K562 (cell line): ENCODE data around the gene CCDC158. TPM values are rescaled to one million over a fixed set of nuclear protein-coding genes. Genes with fewer than 3 reads are reported as not detected.

ENCODE experiments used
- HEY1 ChIP-seq: fragments of 250-450 bp; sonication (Bioruptor Pico); IDR thresholded peaks from 2 replicates; pipeline ENCODE4 v1.5.0; 2020; ENCODE audit warnings: mild to moderate bottlenecking, moderate library complexity, borderline replicate concordance
- MTF1 ChIP-seq: fragments of 250-450 bp; sonication (Bioruptor Pico); IDR thresholded peaks from 2 replicates; pipeline ENCODE4 v1.9.0; 2021; ENCODE audit warnings: moderate library complexity, mild to moderate bottlenecking, inconsistent platforms, borderline replicate concordance
- PATZ1 ChIP-seq: fragments of 250-450 bp; sonication (Bioruptor Pico); IDR thresholded peaks from 2 replicates; pipeline ENCODE4 v1.5.0; 2020; ENCODE audit warnings: mild to moderate bottlenecking, borderline replicate concordance
- PCBP2 ChIP-seq: fragments of 200-400 bp; formaldehyde crosslinking; IDR thresholded peaks from 2 replicates; pipeline ENCODE4 v1.6.1; 2018; ENCODE audit warnings: low read length, low read depth, mild to moderate bottlenecking, moderate library complexity; ENCODE audit not compliant: poor library complexity, severe bottlenecking
- POU5F1 ChIP-seq: fragments of 150-350 bp; IDR thresholded peaks from 2 replicates; pipeline ENCODE4 v1.6.1; 2014; ENCODE audit warnings: borderline replicate concordance, low read length, low read depth, mild to moderate bottlenecking; ENCODE audit not compliant: partially characterized antibody
- PYGO2 ChIP-seq: fragments of 450-650 bp; IDR thresholded peaks from 2 replicates; pipeline ENCODE4 v1.6.1; 2016; ENCODE audit warnings: mild to moderate bottlenecking, missing genetic modification characterization, moderate library complexity, missing compliant biosample characterization
- RAD21 ChIP-seq, 2 experiments: fragments of 250-450 bp in 1 of 2; fragments of 450-650 bp in 1 of 2; sonication (Bioruptor Pico) in 1 of 2; formaldehyde crosslinking in 1 of 2; IDR thresholded peaks in 1 of 2; conservative IDR thresholded peaks in 1 of 2; 2 replicates each; pipeline versions ENCODE4 v1.4.0 to v1.8.0; 2020 to 2022; ENCODE audit warnings: mild to moderate bottlenecking in 2 of 2, moderate library complexity in 1 of 2
- RBM15 ChIP-seq: fragments of 200-400 bp; formaldehyde crosslinking; IDR thresholded peaks from 2 replicates; pipeline ENCODE4 v1.6.1; 2018; ENCODE audit warnings: mild to moderate bottlenecking, low read length, moderate library complexity; ENCODE audit not compliant: insufficient read depth
- TCF7L2 ChIP-seq: fragments of 150-350 bp; IDR thresholded peaks from 2 replicates; pipeline ENCODE4 v1.6.1; 2016; ENCODE audit warnings: low read depth, mild to moderate bottlenecking, low read length, moderate library complexity
- ZNF217 ChIP-seq: sonication (generic); formaldehyde crosslinking; IDR thresholded peaks from 2 replicates; pipeline ENCODE4 v1.8.0; 2022; ENCODE audit warnings: mild to moderate bottlenecking, missing genetic modification reagents
- ZNF507 ChIP-seq: conservative IDR thresholded peaks from 2 replicates; pipeline ENCODE4 v1.6.1; 2017; ENCODE audit warnings: missing genetic modification characterization, missing compliant biosample characterization
- ZNF561 ChIP-seq: fragments of 450-650 bp; formaldehyde crosslinking; conservative IDR thresholded peaks from 2 replicates; pipeline ENCODE4 v1.4.0; 2020; ENCODE audit warnings: mild to moderate bottlenecking, moderate library complexity
- ZNF57 ChIP-seq: fragments of 450-650 bp; formaldehyde crosslinking; IDR thresholded peaks from 2 replicates; pipeline ENCODE4 v1.4.0; 2020; ENCODE audit warnings: mild to moderate bottlenecking, moderate library complexity
- ZNF696 ChIP-seq: fragments of 250-450 bp; sonication (Bioruptor Pico); conservative IDR thresholded peaks from 2 replicates; pipeline ENCODE4 v1.4.0; 2020; ENCODE audit warnings: mild to moderate bottlenecking, moderate library complexity
- ZNF75A ChIP-seq: fragments of 450-650 bp; formaldehyde crosslinking; IDR thresholded peaks from 2 replicates; pipeline ENCODE4 v1.4.0; 2020; ENCODE audit warnings: mild to moderate bottlenecking
- polyA plus RNA-seq, 8 experiments: library from polyadenylated mRNA; depleted of rRNA in 4 of 8; stranded (reverse) in 5 of 8; unstranded in 3 of 8; fragments of >200 nt; fragmentation: Nextera tagmentation in 2 of 8; fragmentation: Illumina TruSeq in 1 of 8; extraction: Ambion mirVana in 2 of 8; extraction: Trizol in 1 of 8; gene quantifications; 2 replicates each; pipeline versions ENCODE4 v1.2.1 to v1.2.3, GENCODE V29; 2011 to 2014; ENCODE audit warnings: inconsistent platforms in 1 of 8, missing spikeins in 1 of 8
- total RNA-seq, 7 experiments: library from RNA; depleted of rRNA in 6 of 7; stranded (reverse); fragments of >200 nt in 6 of 7; fragmentation: Illumina TruSeq in 2 of 7; extraction: Trizol in 2 of 7; gene quantifications; 2 replicates each; pipeline versions ENCODE4 v1.2.1 to v1.2.3, GENCODE V29; 2011 to 2021; ENCODE audit warnings: low replicate concordance in 1 of 7
- TF ChIP-seq, protein P1 (sequence below): fragments of 450-650 bp; formaldehyde crosslinking; IDR thresholded peaks from 2 replicates; pipeline ENCODE4 v1.4.0; 2020; ENCODE audit warnings: mild to moderate bottlenecking, moderate library complexity
- TF ChIP-seq, protein P2 (sequence below): fragments of 450-650 bp; IDR thresholded peaks from 2 replicates; pipeline ENCODE4 v1.6.1; 2014; ENCODE audit warnings: low read depth, mild to moderate bottlenecking, moderate library complexity, borderline replicate concordance
- TF ChIP-seq, protein P3 (sequence below): fragments of 250-450 bp; sonication (Bioruptor Pico); IDR thresholded peaks from 2 replicates; pipeline ENCODE4 v1.4.0; 2020; ENCODE audit warnings: mild to moderate bottlenecking, moderate library complexity
- TF ChIP-seq, protein P4 (sequence below): fragments of 450-650 bp; formaldehyde crosslinking; IDR thresholded peaks from 2 replicates; pipeline ENCODE4 v1.4.0; 2020; ENCODE audit warnings: mild to moderate bottlenecking, moderate library complexity

Gene CCDC158
- total and polyA plus RNA-seq, 9 of the 15 experiments (the other 6 are each of a cell fraction or from before 2014, with no cell fraction given), result not detected

DNA sequence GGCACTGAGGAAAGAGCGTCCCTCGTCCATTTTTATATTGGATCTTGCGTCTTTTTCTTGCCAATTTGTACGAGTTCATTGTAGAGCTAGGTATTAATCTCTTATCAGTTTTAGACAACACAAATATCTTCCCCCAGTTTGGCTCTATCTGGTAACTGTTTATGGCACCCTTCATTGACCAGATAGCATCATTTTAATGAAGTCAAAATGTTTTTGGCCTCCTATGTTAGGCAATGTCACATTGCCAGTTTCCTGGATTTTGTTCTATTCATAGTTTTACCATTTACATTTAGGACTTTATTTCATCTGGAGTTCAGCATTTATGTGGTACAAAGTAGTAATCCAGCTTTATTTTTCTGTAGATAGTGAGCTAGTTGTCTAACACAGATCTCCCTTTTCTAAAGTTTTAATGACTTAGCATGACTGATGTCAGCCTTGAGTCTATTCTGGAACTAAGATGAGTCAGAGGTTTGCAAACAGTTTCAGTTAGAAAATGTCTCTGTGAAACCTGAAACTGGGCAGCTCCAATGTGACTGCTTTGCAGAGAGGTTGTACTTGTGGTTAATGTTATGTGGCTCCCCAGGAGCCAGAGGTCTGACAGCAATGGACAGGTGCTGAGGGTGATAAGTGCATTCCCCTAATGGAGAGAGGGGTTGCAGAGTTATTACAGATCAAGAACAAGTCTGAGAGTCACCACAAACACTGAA, 119.7 kb downstream of the CCDC158 start (continued):
- TF ChIP-seq MTF1 (CRISPR knock-in tag) (no peak), ZNF217 (CRISPR knock-in tag) (no peak), RBM15 (no peak), RAD21 (CRISPR knock-in tag; conservative IDR thresholded peaks at IDR 0.05 in 1 of 2, IDR thresholded peaks at IDR 0.05 in 1 of 2) (no peak), PCBP2 (no peak), ZNF507 (tag) (no peak), HEY1 (CRISPR knock-in tag) (no peak), PATZ1 (CRISPR knock-in tag) (no peak), TCF7L2 (no peak), PYGO2 (tag) (no peak), ZNF75A (CRISPR knock-in tag) (no peak), ZNF561 (no peak), ZNF696 (CRISPR knock-in tag) (no peak), POU5F1 (no peak), ZNF57 (CRISPR knock-in tag) (no peak)
- TF ChIP-seq, protein P1, sequence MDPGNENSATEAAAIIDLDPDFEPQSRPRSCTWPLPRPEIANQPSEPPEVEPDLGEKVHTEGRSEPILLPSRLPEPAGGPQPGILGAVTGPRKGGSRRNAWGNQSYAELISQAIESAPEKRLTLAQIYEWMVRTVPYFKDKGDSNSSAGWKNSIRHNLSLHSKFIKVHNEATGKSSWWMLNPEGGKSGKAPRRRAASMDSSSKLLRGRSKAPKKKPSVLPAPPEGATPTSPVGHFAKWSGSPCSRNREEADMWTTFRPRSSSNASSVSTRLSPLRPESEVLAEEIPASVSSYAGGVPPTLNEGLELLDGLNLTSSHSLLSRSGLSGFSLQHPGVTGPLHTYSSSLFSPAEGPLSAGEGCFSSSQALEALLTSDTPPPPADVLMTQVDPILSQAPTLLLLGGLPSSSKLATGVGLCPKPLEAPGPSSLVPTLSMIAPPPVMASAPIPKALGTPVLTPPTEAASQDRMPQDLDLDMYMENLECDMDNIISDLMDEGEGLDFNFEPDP, result no peak
- TF ChIP-seq, protein P2, sequence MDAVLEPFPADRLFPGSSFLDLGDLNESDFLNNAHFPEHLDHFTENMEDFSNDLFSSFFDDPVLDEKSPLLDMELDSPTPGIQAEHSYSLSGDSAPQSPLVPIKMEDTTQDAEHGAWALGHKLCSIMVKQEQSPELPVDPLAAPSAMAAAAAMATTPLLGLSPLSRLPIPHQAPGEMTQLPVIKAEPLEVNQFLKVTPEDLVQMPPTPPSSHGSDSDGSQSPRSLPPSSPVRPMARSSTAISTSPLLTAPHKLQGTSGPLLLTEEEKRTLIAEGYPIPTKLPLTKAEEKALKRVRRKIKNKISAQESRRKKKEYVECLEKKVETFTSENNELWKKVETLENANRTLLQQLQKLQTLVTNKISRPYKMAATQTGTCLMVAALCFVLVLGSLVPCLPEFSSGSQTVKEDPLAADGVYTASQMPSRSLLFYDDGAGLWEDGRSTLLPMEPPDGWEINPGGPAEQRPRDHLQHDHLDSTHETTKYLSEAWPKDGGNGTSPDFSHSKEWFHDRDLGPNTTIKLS, result 0 out of 2 replicates have a peak, but pooled peaks have one; percentile 28
- TF ChIP-seq, protein P3, sequence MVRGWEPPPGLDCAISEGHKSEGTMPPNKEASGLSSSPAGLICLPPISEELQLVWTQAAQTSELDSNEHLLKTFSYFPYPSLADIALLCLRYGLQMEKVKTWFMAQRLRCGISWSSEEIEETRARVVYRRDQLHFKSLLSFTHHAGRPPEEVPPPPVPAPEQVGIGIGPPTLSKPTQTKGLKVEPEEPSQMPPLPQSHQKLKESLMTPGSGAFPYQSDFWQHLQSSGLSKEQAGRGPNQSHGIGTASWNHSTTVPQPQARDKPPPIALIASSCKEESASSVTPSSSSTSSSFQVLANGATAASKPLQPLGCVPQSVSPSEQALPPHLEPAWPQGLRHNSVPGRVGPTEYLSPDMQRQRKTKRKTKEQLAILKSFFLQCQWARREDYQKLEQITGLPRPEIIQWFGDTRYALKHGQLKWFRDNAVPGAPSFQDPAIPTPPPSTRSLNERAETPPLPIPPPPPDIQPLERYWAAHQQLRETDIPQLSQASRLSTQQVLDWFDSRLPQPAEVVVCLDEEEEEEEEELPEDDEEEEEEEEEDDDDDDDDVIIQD (CRISPR knock-in tag), result no peak
- TF ChIP-seq, protein P4, sequence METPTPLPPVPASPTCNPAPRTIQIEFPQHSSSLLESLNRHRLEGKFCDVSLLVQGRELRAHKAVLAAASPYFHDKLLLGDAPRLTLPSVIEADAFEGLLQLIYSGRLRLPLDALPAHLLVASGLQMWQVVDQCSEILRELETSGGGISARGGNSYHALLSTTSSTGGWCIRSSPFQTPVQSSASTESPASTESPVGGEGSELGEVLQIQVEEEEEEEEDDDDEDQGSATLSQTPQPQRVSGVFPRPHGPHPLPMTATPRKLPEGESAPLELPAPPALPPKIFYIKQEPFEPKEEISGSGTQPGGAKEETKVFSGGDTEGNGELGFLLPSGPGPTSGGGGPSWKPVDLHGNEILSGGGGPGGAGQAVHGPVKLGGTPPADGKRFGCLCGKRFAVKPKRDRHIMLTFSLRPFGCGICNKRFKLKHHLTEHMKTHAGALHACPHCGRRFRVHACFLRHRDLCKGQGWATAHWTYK (CRISPR knock-in tag), result no peak
